MM.1S (cell line): ENCODE measurements around the gene OR2T2.
"Not testable (repeated sequence)": the region's sequence is repeated elsewhere in the genome, so short reads cannot be mapped to it uniquely, and the experiment has no call there.

ENCODE experiments used
- DNase-seq: peaks from one replicate; pipeline ENCODE4 v3.0.0-alpha.2; 2015
- H2AFZ ChIP-seq: fragments of 300-600 bp; sonication (generic); 2 replicates; pipeline ENCODE4 v1.6.0; 2016; ENCODE audit warnings: antibody characterized with exemption, low read length
- H3F3A ChIP-seq: fragments of 300-600 bp; sonication (generic); 2 replicates; pipeline ENCODE4 v1.6.1; 2016; ENCODE audit warnings: mild to moderate bottlenecking, antibody characterized with exemption, low read length, moderate library complexity, mixed read lengths; ENCODE audit not compliant: insufficient read depth
- H3K27ac ChIP-seq: fragments of 300-600 bp; sonication (generic); 2 replicates; pipeline ENCODE4 v1.5.1; 2016; ENCODE audit warnings: mild to moderate bottlenecking, low read length
- H3K27me3 ChIP-seq: fragments of 300-600 bp; sonication (generic); replicated peaks from 2 replicates; pipeline ENCODE4 v1.6.0; 2016; ENCODE audit warnings: low read length; ENCODE audit not compliant: insufficient read depth
- H3K36me3 ChIP-seq: fragments of 300-600 bp; sonication (generic); replicated peaks from 2 replicates; pipeline ENCODE4 v1.6.1; 2016; ENCODE audit warnings: mild to moderate bottlenecking, low read length, mixed read lengths; ENCODE audit not compliant: insufficient read depth
- H3K4me1 ChIP-seq: fragments of 300-600 bp; sonication (generic); 2 replicates; pipeline ENCODE4 v1.6.1; 2016; ENCODE audit warnings: low read length, mixed read lengths
- H3K4me2 ChIP-seq: fragments of 300-600 bp; sonication (generic); 2 replicates; pipeline ENCODE4 v1.6.0; 2016; ENCODE audit warnings: low read depth, low read length
- H3K4me3 ChIP-seq: fragments of 300-600 bp; sonication (generic); 2 replicates; pipeline ENCODE4 v1.5.1; 2016; ENCODE audit warnings: low read length, mixed read lengths
- H3K79me2 ChIP-seq: fragments of 300-600 bp; sonication (generic); 2 replicates; pipeline ENCODE4 v1.6.1; 2016; ENCODE audit warnings: mixed run types, low read length, mixed read lengths
- H3K9ac ChIP-seq: fragments of 300-600 bp; sonication (generic); 2 replicates; pipeline ENCODE4 v1.6.1; 2016; ENCODE audit warnings: low read length, mixed read lengths
- H3K9me2 ChIP-seq: fragments of 300-600 bp; sonication (generic); replicated peaks from 2 replicates; pipeline ENCODE4 v1.6.1; 2016; ENCODE audit warnings: mild to moderate bottlenecking, low read length, mixed read lengths; ENCODE audit not compliant: insufficient read depth
- H3K9me3 ChIP-seq: fragments of 300-600 bp; sonication (generic); replicated peaks from 2 replicates; pipeline ENCODE4 v1.6.1; 2016; ENCODE audit warnings: mild to moderate bottlenecking, low read length, mixed read lengths; ENCODE audit not compliant: insufficient read depth
- H4K20me1 ChIP-seq: fragments of 300-600 bp; sonication (generic); 2 replicates; pipeline ENCODE4 v1.6.1; 2016; ENCODE audit warnings: mild to moderate bottlenecking, low read length, moderate library complexity, mixed read lengths; ENCODE audit not compliant: insufficient read depth

OR2T2 gene

DNA sequence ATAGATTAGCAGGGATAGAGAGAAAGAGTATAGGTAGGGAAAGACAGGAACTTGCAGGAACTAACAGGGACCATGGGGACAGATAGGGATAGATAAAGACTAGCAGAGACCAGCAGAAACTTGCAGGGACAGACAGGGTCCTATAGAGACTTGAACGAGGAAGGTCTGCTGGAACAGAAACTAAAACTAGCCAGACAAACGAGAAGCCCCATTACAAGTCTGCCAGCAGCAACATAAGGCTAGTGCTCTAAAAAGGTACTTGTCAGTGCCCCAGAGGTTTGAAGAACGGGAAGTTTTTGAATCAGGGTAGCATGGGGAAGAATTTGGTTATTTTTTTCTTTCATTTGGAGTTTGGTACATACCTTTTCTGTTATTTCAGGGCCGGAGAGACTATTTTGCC lies 13.2 kb upstream of the OR2T2 start:
- H3K9me2 ChIP-seq, H3K4me1 ChIP-seq, H3K4me3 ChIP-seq, H2AFZ ChIP-seq, H3K27me3 ChIP-seq, H4K20me1 ChIP-seq, H3K36me3 ChIP-seq, H3K79me2 ChIP-seq, H3K4me2 ChIP-seq, H3K9me3 ChIP-seq, H3F3A ChIP-seq, H3K9ac ChIP-seq, H3K27ac ChIP-seq: not testable (repeated sequence)
- DNase-seq, result peak; percentile 14

DNA sequence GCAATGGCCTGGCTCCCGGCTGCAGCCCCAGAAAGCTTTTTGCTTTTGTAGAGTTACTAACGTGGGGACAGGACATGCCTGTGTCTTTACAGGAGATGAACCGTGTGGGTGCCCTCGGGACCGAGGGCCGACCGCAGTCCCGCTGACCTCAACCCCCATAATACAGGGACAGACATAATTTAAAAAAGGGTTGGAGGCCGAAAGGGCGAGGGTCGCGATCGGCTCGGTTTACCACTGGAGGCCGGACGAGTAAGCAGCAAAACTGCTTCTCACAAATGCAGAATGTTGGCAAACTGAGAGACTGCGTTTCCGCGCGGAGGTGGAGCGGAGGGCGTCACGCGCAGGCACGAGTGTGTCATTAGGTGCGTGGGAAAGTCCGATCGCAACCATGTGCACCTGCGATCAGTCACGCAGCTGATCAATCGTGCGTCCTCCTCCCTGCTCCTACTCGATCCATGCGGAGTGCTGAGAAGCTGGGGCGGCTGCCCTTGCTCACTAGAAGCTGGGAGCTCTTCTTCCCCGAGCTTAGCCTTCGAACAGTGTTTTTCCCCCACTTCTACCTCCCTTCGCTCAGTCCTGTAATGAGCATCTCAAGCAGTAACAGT lies 11.5 kb upstream of the OR2T2 start:
- H4K20me1 ChIP-seq, H3K9ac ChIP-seq, DNase-seq, H2AFZ ChIP-seq, H3K4me2 ChIP-seq, H3K9me2 ChIP-seq, H3K27ac ChIP-seq, H3K27me3 ChIP-seq, H3F3A ChIP-seq, H3K9me3 ChIP-seq, H3K4me3 ChIP-seq, H3K79me2 ChIP-seq, H3K36me3 ChIP-seq, H3K4me1 ChIP-seq: not testable (repeated sequence)

- H3K9ac ChIP-seq, H3K9me2 ChIP-seq, H2AFZ ChIP-seq, H3K36me3 ChIP-seq, DNase-seq, H3K27me3 ChIP-seq, H3K79me2 ChIP-seq, H3F3A ChIP-seq, H4K20me1 ChIP-seq, H3K4me2 ChIP-seq, H3K4me1 ChIP-seq, H3K9me3 ChIP-seq, H3K4me3 ChIP-seq, H3K27ac ChIP-seq: not testable (repeated sequence)
Observed at GRCh38 chr1:248434913-248435312, 10.5 kb upstream of the OR2T2 start.

DNA sequence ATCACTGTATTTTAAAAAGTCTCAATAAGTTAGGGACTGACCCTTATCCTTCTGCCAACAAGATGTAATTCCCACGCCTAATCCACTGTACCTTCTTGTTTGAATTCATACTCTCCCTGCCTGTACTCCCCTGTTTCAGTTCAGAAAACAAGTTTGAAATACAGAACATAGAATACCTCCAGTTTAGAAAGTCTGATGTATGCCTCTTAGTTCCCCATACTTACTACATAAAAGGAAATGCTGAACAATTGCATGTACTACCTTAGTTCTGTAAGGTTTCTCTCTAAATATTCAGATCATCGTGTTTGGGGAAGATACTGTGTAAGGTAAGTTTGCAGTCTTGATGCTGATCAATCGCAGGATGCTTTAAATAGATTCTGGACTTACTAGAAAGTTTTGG lies 9.1 kb upstream of the OR2T2 start:
- not testable (repeated sequence) for H3K4me3 ChIP-seq, H2AFZ ChIP-seq, H3K9me3 ChIP-seq, DNase-seq, H3K9ac ChIP-seq, H3K9me2 ChIP-seq, H3K4me1 ChIP-seq, H3K27me3 ChIP-seq, H3K27ac ChIP-seq, H4K20me1 ChIP-seq, H3K36me3 ChIP-seq, H3K4me2 ChIP-seq, H3K79me2 ChIP-seq, H3F3A ChIP-seq

DNA sequence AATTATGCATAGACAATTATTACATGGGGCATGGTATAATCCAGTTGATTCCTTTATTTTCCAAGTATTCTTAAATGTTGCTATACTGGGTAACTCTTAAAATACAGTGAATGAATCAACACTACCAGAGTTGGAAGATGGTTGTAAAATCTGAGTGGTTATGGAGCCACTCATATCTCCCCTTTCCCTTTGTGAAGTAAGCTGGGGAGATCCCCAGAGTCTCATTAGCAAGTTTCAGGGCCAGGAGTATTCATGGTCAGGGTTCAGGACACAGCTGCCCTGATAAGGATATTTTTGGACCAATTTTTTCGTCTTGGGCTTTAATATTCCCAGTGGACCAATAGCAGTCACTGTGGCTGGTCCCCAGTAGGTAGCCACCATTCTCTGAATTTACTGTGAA lies 6.8 kb upstream of the OR2T2 start:
- not testable (repeated sequence) for H3K79me2 ChIP-seq, H2AFZ ChIP-seq, H3K27me3 ChIP-seq, H3K4me1 ChIP-seq, H3F3A ChIP-seq, H3K9me2 ChIP-seq, H3K27ac ChIP-seq, H3K4me2 ChIP-seq, H3K4me3 ChIP-seq, DNase-seq, H3K9ac ChIP-seq, H3K36me3 ChIP-seq, H3K9me3 ChIP-seq, H4K20me1 ChIP-seq

GRCh38 chr1:248439283-248439682 lies 6.2 kb upstream of the OR2T2 start:
- H3K79me2 ChIP-seq, H3K4me3 ChIP-seq, H4K20me1 ChIP-seq, H3K9me3 ChIP-seq, H2AFZ ChIP-seq, H3K4me2 ChIP-seq, H3K9ac ChIP-seq, H3K4me1 ChIP-seq, H3K36me3 ChIP-seq, H3K9me2 ChIP-seq, H3F3A ChIP-seq, H3K27me3 ChIP-seq, H3K27ac ChIP-seq: not testable (repeated sequence)
- peak; percentile 41 for DNase-seq

- not testable (repeated sequence) for H3K9ac ChIP-seq, H3K27ac ChIP-seq, H3K36me3 ChIP-seq, H2AFZ ChIP-seq, H3K27me3 ChIP-seq, H3K9me3 ChIP-seq, H3K4me2 ChIP-seq, H3K4me1 ChIP-seq, H3F3A ChIP-seq, H3K4me3 ChIP-seq, H4K20me1 ChIP-seq, H3K9me2 ChIP-seq, H3K79me2 ChIP-seq, DNase-seq
Observed at GRCh38 chr1:248442500-248443277, 2.7 kb upstream of the OR2T2 start.

DNA sequence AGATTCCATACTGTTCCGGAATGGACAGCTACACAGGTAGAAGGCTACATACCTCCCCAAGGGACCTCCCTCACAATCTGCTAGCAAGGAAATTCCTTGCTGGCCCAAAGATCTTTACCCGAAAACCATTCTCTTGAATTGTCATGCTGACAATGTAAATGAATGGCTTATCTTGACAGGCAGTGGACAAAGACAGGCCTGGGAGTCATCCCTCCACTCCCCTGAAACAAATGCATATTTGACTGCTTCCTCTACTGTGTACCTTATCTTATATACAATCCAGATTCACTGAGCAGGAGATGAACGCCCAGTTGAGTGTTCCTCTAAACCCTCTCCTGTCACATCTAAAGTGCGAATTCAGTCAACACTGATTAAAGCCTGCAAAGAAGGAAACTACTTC lies 834 bp upstream of the OR2T2 start:
- H3K9me3 ChIP-seq, H2AFZ ChIP-seq, H3K4me3 ChIP-seq, H3K79me2 ChIP-seq, H3K36me3 ChIP-seq, H3K27me3 ChIP-seq, H3K4me2 ChIP-seq, H3K9ac ChIP-seq, H3K27ac ChIP-seq, H3K9me2 ChIP-seq, H3K4me1 ChIP-seq, H3F3A ChIP-seq, H4K20me1 ChIP-seq, DNase-seq: not testable (repeated sequence)
